AG10803 (cell line): ENCODE results near the gene ZNF865.

Experiments used
- DNase-seq: peaks from one replicate; pipeline ENCODE4 v3.0.0; 2010; ENCODE audit warnings: low read depth
- H3K4me3 ChIP-seq: 2 replicates; pipeline ENCODE4 v1.5.1; 2011; ENCODE audit warnings: mild to moderate bottlenecking, low read length, control low read depth
- CTCF ChIP-seq: conservative IDR thresholded peaks from 2 replicates; pipeline ENCODE4 v1.5.1; 2011; ENCODE audit warnings: mild to moderate bottlenecking, low read length, control low read depth, inconsistent platforms

The ZNF865 gene

GRCh38 chr19:55655648-55656040 lies 50.2 kb downstream of the ZNF865 start:
- no peak for TF ChIP-seq CTCF
- peak overlapping the region; percentile 97 for H3K4me3 ChIP-seq
- no peak for DNase-seq

GRCh38 chr19:55656552-55656951 lies 51.1 kb downstream of the ZNF865 start:
- H3K4me3 ChIP-seq = peak overlapping the region; percentile 97
- no peak for TF ChIP-seq CTCF
- no peak for DNase-seq

- peak overlapping the region; percentile 97 for H3K4me3 ChIP-seq
- no peak for TF ChIP-seq CTCF
- DNase-seq = no peak
These were observed 51.7 kb downstream of the ZNF865 start for GRCh38 chr19:55656988-55657747.

GRCh38 chr19:55658846-55659459 lies 53.5 kb downstream of the ZNF865 start:
- no peak for DNase-seq
- no peak overlapping the region for H3K4me3 ChIP-seq
- TF ChIP-seq CTCF = no peak

- no peak for TF ChIP-seq CTCF
- no peak for DNase-seq
- no peak overlapping the region for H3K4me3 ChIP-seq
These were observed 54.4 kb downstream of the ZNF865 start for GRCh38 chr19:55659822-55660221.

GRCh38 chr19:55660404-55660803 lies 55.0 kb downstream of the ZNF865 start:
- no peak for TF ChIP-seq CTCF
- no peak for DNase-seq
- no peak overlapping the region for H3K4me3 ChIP-seq

- no peak for DNase-seq
- TF ChIP-seq CTCF = no peak
- no peak overlapping the region for H3K4me3 ChIP-seq
These were observed 55.5 kb downstream of the ZNF865 start for GRCh38 chr19:55660991-55661390.
